Measurements from ENCODE around the gene ARHGAP42. TPM values are rescaled to one million over a fixed set of nuclear protein-coding genes. Genes with fewer than 3 reads are reported as not detected.

The ARHGAP42 gene, protein sequence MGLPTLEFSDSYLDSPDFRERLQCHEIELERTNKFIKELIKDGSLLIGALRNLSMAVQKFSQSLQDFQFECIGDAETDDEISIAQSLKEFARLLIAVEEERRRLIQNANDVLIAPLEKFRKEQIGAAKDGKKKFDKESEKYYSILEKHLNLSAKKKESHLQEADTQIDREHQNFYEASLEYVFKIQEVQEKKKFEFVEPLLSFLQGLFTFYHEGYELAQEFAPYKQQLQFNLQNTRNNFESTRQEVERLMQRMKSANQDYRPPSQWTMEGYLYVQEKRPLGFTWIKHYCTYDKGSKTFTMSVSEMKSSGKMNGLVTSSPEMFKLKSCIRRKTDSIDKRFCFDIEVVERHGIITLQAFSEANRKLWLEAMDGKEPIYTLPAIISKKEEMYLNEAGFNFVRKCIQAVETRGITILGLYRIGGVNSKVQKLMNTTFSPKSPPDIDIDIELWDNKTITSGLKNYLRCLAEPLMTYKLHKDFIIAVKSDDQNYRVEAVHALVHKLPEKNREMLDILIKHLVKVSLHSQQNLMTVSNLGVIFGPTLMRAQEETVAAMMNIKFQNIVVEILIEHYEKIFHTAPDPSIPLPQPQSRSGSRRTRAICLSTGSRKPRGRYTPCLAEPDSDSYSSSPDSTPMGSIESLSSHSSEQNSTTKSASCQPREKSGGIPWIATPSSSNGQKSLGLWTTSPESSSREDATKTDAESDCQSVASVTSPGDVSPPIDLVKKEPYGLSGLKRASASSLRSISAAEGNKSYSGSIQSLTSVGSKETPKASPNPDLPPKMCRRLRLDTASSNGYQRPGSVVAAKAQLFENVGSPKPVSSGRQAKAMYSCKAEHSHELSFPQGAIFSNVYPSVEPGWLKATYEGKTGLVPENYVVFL
- polyA plus RNA-seq (3.3 to 5.5 TPM (median 4.8 TPM) in 3 replicates), polyA minus RNA-seq (5.7 to 10.5 TPM (median 5.7 TPM) in 3 replicates)
- 1.3 TPM for polyA plus RNA-seq (2011; ENCODE audit: low read depth)
- polyA plus RNA-seq (2011; cell fraction: cytosol; rRNA removed) = 2.4 and 5.0 TPM in 2 replicates
- 5.8 and 6.3 TPM in 2 replicates for polyA plus RNA-seq (2011; cell fraction: nucleus; rRNA removed)
- polyA plus RNA-seq (2012; ENCODE audit: low replicate concordance) = 1.2 and 2.5 TPM in 2 replicates
- polyA minus RNA-seq (2011; cell fraction: cytosol; rRNA and poly(A)+ RNA removed) = 3.6 TPM
- polyA minus RNA-seq (2011; cell fraction: nucleus; rRNA and poly(A)+ RNA removed) = 7.3 and 15.4 TPM in 2 replicates

- H3K4me3 ChIP-seq (ENCODE audit: control insufficient read depth in 2 of 3, extremely low read depth in 1 of 3, insufficient read depth in 2 of 3, low read depth in 1 of 3, low read length in 3 of 3) = peak within 1 kb of the TSS; percentile 64 to 84 (median 82)
- dilution Hi-C loops (cut with MboI; ENCODE audit: extremely low pct_ligation_motif_present, low sequenced_read_pairs) = no loop called here
- peaks cover 2% of the 10 kb centered on the region for H3K79me2 ChIP-seq (ENCODE audit: control insufficient read depth, insufficient read depth, low read length)
- H4K20me1 ChIP-seq (ENCODE audit: control insufficient read depth, extremely low read depth, insufficient read depth, low read length) = no peaks in the 10 kb centered on the region
- H3K4me2 ChIP-seq (ENCODE audit: control insufficient read depth, extremely low read depth, insufficient read depth, low read depth, low read length) = peak within 1 kb of the TSS; percentile 87
- TF ChIP-seq CTCF (optimal IDR thresholded peaks at IDR 0.05 in 1 of 3, IDR thresholded peaks at IDR 0.05 in 1 of 3, conservative IDR thresholded peaks at IDR 0.05 in 1 of 3; ENCODE audit: extremely low read depth in 1 of 3, insufficient read depth in 2 of 3, low read length in 3 of 3) (no peak), EZH2 (IDR thresholded peaks at IDR 0.05; ENCODE audit: low read length) (no peak)
- no peaks in the 10 kb centered on the region for H3K27me3 ChIP-seq (ENCODE audit: control insufficient read depth, extremely low read depth, insufficient read depth, low read length)
- FAIRE-seq (no peak), DNase-seq (ENCODE audit: low read depth, low spot score) (no peak)
- H3K9me3 ChIP-seq (ENCODE audit: control insufficient read depth, low read depth, low read length) = no peaks in the 10 kb centered on the region
- H3K27ac ChIP-seq (ENCODE audit: control insufficient read depth, insufficient read depth, low read length) = peak within 1 kb of the TSS; percentile 71
- no peaks in the 10 kb centered on the region for H3K36me3 ChIP-seq (ENCODE audit: control insufficient read depth in 2 of 2, extremely low read depth in 1 of 2, insufficient read depth in 2 of 2, low read length in 2 of 2)
- peak within 1 kb of the TSS; percentile 87 for H3K9ac ChIP-seq (ENCODE audit: control insufficient read depth, extremely low read depth, insufficient read depth, low read length)
- peak within 1 kb of the TSS; percentile 93 for H2AFZ ChIP-seq (ENCODE audit: control insufficient read depth, low read length)
- peaks cover 35% of the 10 kb centered on the region for H3K4me1 ChIP-seq (ENCODE audit: control insufficient read depth, extremely low read depth, insufficient read depth, low read length)
- H3K9me1 ChIP-seq (ENCODE audit: control insufficient read depth, extremely low read depth, insufficient read depth, low read length) = no peaks in the 10 kb centered on the region
Measured at GRCh38 chr11:100687054-100687629, at the start of gene ARHGAP42. TSS of gene ARHGAP42 (plus strand) at chr11:100687288. CDS start at chr11:100687679, 391 bp downstream.

- no peak overlapping the region for H3K9ac ChIP-seq (ENCODE audit: control insufficient read depth, extremely low read depth, insufficient read depth, low read length)
- no peaks in the 10 kb centered on the region for H3K4me1 ChIP-seq (ENCODE audit: control insufficient read depth, extremely low read depth, insufficient read depth, low read length)
- H3K36me3 ChIP-seq (ENCODE audit: control insufficient read depth in 2 of 2, extremely low read depth in 1 of 2, insufficient read depth in 2 of 2, low read length in 2 of 2) = no peaks in the 10 kb centered on the region
- H2AFZ ChIP-seq (ENCODE audit: control insufficient read depth, low read length) = no peak overlapping the region
- no peaks in the 10 kb centered on the region for H3K27me3 ChIP-seq (ENCODE audit: control insufficient read depth, extremely low read depth, insufficient read depth, low read length)
- DNase-seq (ENCODE audit: low read depth, low spot score) (no peak), FAIRE-seq (no peak)
- H3K9me3 ChIP-seq (ENCODE audit: control insufficient read depth, low read depth, low read length) = no peaks in the 10 kb centered on the region
- H3K9me1 ChIP-seq (ENCODE audit: control insufficient read depth, extremely low read depth, insufficient read depth, low read length) = no peaks in the 10 kb centered on the region
- no peak overlapping the region for H3K4me3 ChIP-seq (ENCODE audit: control insufficient read depth in 2 of 3, extremely low read depth in 1 of 3, insufficient read depth in 2 of 3, low read depth in 1 of 3, low read length in 3 of 3)
- no peak for TF ChIP-seq EZH2 (IDR thresholded peaks at IDR 0.05; ENCODE audit: low read length)
- no peak for TF ChIP-seq CTCF (optimal IDR thresholded peaks at IDR 0.05 in 1 of 3, IDR thresholded peaks at IDR 0.05 in 1 of 3, conservative IDR thresholded peaks at IDR 0.05 in 1 of 3; ENCODE audit: extremely low read depth in 1 of 3, insufficient read depth in 2 of 3, low read length in 3 of 3)
- H3K4me2 ChIP-seq (ENCODE audit: control insufficient read depth, extremely low read depth, insufficient read depth, low read depth, low read length) = no peak overlapping the region
- no peak overlapping the region for H3K27ac ChIP-seq (ENCODE audit: control insufficient read depth, insufficient read depth, low read length)
- no peaks in the 10 kb centered on the region for H4K20me1 ChIP-seq (ENCODE audit: control insufficient read depth, extremely low read depth, insufficient read depth, low read length)
- dilution Hi-C loops (cut with MboI; ENCODE audit: extremely low pct_ligation_motif_present, low sequenced_read_pairs) = no loop called here
- H3K79me2 ChIP-seq (ENCODE audit: control insufficient read depth, insufficient read depth, low read length) = no peaks in the 10 kb centered on the region
Measured at GRCh38 chr11:100637706-100638105, 49.4 kb upstream of the ARHGAP42 start.
